ENCODE results near the gene MMP25.

GRCh38 chr16:3023669-3024478, 22.5 kb upstream of the MMP25 start, which contains the start of the genes HCFC1R1 and THOC6:
- TF ChIP-seq CTCF (IDR thresholded peaks at IDR 0.05), result no peak
- peak; percentile 93 for TF ChIP-seq POLR2AphosphoS5 (IDR thresholded peaks at IDR 0.05; ENCODE audit: insufficient read depth in 1 of 2, low read depth in 1 of 2)
